Liver (tissue), 3 donors: ENCODE measurements around the gene RETREG1.

Source experiments
- CTCF ChIP-seq: fragments of 150-350 bp; IDR thresholded peaks from 2 replicates; pipeline ENCODE4 v1.5.1; 2017; ENCODE audit warnings: improper control_type of control experiment, low read depth, low read length; ENCODE audit not compliant: missing input control
- EGR1 ChIP-seq, 2 donors: IDR thresholded peaks; 2 replicates each; pipeline ENCODE4 v1.6.1; 2016 to 2018; ENCODE audit warnings: antibody characterized with exemption in 2 of 2, low read depth in 2 of 2
- GABPA ChIP-seq, 2 donors: IDR thresholded peaks in 1 of 2; conservative IDR thresholded peaks in 1 of 2; 2 replicates each; pipeline ENCODE4 v1.6.1; 2016; ENCODE audit warnings: antibody characterized with exemption in 2 of 2, mild to moderate bottlenecking in 1 of 2, moderate library complexity in 1 of 2
- MAX ChIP-seq: IDR thresholded peaks from 2 replicates; pipeline ENCODE4 v1.6.1; 2016; ENCODE audit warnings: antibody characterized with exemption
- NR2F2 ChIP-seq: IDR thresholded peaks from 2 replicates; pipeline ENCODE4 v1.6.1; 2016; ENCODE audit warnings: antibody characterized with exemption
- RAD21 ChIP-seq, 2 donors: IDR thresholded peaks; 2 replicates each; pipeline ENCODE4 v1.6.1; 2016; ENCODE audit warnings: antibody characterized with exemption in 2 of 2, mild to moderate bottlenecking in 2 of 2
- REST ChIP-seq: IDR thresholded peaks from 2 replicates; pipeline ENCODE4 v1.6.1; 2016; ENCODE audit warnings: antibody characterized with exemption, mild to moderate bottlenecking
- TAF1 ChIP-seq: conservative IDR thresholded peaks from 2 replicates; pipeline ENCODE4 v1.6.1; 2016; ENCODE audit warnings: antibody characterized with exemption, mild to moderate bottlenecking
- YY1 ChIP-seq: IDR thresholded peaks from 2 replicates; pipeline ENCODE4 v1.6.1; 2016; ENCODE audit warnings: antibody characterized with exemption, mild to moderate bottlenecking
- ZBTB33 ChIP-seq: IDR thresholded peaks from 2 replicates; pipeline ENCODE4 v1.6.1; 2016; ENCODE audit warnings: antibody characterized with exemption
- donor health status: healthy.
- donor health status: healthy.

GRCh38 chr5:16603295-16603694 lies 13.5 kb downstream of the RETREG1 start:
- TF ChIP-seq EGR1 (IDR thresholded peaks at IDR 0.05; ENCODE audit: low read depth in 2 of 2) (no peak), CTCF (no peak), ZBTB33 (no peak), MAX (no peak), YY1 (no peak), NR2F2 (no peak), REST (no peak), RAD21 (IDR thresholded peaks at IDR 0.05) (no peak), TAF1 (no peak), GABPA (IDR thresholded peaks at IDR 0.05 in 1 of 2, conservative IDR thresholded peaks at IDR 0.05 in 1 of 2) (no peak)
